ENCODE measurements around the gene LRFN5.

The LRFN5 gene

DNA sequence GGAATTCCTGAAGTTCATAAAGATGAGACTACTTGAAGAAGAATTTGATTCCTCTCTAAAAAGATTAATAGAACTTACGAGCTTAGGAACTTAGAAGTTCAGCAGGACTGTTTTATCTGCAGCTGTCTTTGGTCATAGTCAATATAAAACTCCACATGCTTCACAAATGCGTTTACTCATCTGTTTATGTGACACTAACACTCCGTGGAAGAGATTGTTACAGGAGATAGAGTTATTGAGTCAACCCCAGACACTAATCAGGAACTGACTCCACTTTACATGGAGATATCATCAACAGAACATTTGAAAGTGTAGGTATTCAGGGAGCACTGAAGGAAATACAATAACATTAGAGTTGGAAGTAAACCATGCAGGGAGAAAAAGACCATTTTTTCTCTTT is 92.8 kb downstream of the LRFN5 start:
- no peaks in the 10 kb centered on the region for H3K9me3 ChIP-seq (replicated peaks in 1 of 2; ENCODE audit: control insufficient read depth in 2 of 2, insufficient read depth in 1 of 2, low read depth in 1 of 2, low read length in 2 of 2)
- H3K36me3 ChIP-seq (replicated peaks in 1 of 2; ENCODE audit: control insufficient read depth in 2 of 2, insufficient read depth in 2 of 2, low read length in 2 of 2): no peaks in the 10 kb centered on the region
- H3K4me3 ChIP-seq (ENCODE audit: low read length in 2 of 2): no peak overlapping the region
- no peak overlapping the region for H2BK120ac ChIP-seq (ENCODE audit: low read depth, low read length)
- no peak overlapping the region for H2AFZ ChIP-seq (ENCODE audit: low read length)
- H3K79me1 ChIP-seq (ENCODE audit: low read depth, low read length): no peaks in the 10 kb centered on the region
- H2BK12ac ChIP-seq (ENCODE audit: low read length): no peak overlapping the region
- H3K27me3 ChIP-seq (ENCODE audit: control insufficient read depth in 3 of 3, insufficient read depth in 3 of 3, low read depth in 1 of 3, low read length in 3 of 3): no peaks in the 10 kb centered on the region
- H4K91ac ChIP-seq (ENCODE audit: low read depth, low read length, poor library complexity): no peak overlapping the region
- H4K8ac ChIP-seq (ENCODE audit: low read depth, low read length): no peak overlapping the region
- H2BK5ac ChIP-seq (ENCODE audit: low read length): no peak overlapping the region
- no peak overlapping the region for H3K18ac ChIP-seq (ENCODE audit: low read length)
- no peak overlapping the region for H3K4me2 ChIP-seq (ENCODE audit: insufficient read depth, low read length, poor library complexity, severe bottlenecking)
- H3K14ac ChIP-seq (ENCODE audit: low read length): no peak overlapping the region
- no peak overlapping the region for H3K23ac ChIP-seq (ENCODE audit: low read depth, low read length, poor library complexity)
- H2AK5ac ChIP-seq (ENCODE audit: low read depth, low read length): no peak overlapping the region
- H3K27ac ChIP-seq (replicated peaks; ENCODE audit: low read length): no peak overlapping the region
- H2BK15ac ChIP-seq (ENCODE audit: low read length): no peak overlapping the region
- H3K9ac ChIP-seq (ENCODE audit: low read depth, low read length, poor library complexity): no peak overlapping the region
- DNase-seq (ENCODE audit: low spot score): no peak
- no peak overlapping the region for H3K4ac ChIP-seq (ENCODE audit: low read length)
- no CpG with 5 or more reads among the region's 3 CpGs for WGBS, 2 donors (ENCODE audit: extremely low coverage in 2 of 2, insufficient read length in 2 of 2, insufficient replicate concordance in 1 of 2)
- no peaks in the 10 kb centered on the region for H3K4me1 ChIP-seq (ENCODE audit: control insufficient read depth in 2 of 2, insufficient read depth in 1 of 2, low read depth in 1 of 2, low read length in 2 of 2)

DNA sequence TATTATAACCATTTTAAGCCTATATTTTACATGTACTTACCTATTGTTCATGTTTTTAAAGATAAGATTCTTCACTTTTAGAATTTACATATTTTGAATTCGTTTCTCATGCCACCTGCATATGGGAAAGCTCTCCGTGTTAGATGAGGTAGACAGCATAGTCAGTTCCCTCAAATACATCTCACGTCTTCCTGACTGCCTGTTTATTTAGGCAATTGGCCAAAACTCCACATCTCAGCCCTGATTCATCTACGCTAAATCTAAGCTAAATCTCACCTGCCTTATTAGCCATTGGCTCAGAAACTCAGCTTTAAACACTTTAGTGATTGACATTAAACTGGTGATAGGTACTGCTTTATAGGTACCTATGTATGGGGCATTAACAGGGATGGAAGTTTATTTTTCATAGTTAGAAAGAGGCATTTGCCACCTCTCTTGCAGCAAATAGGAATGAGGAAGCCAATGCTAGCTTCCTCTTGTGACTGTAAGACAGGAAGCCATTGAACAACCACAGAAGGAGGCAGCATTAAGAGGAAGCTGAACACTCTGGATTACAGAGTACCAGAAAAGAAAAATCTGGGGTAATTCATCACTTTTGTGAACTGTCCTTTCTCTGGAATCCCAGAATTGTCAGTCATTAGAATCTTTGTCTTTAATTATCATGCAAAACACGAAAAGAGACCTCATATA is 111.9 kb downstream of the LRFN5 start:
- no peak overlapping the region for H3K23ac ChIP-seq (ENCODE audit: low read depth, low read length, poor library complexity)
- DNase-seq (ENCODE audit: low spot score): no peak
- no peak overlapping the region for H4K91ac ChIP-seq (ENCODE audit: low read depth, low read length, poor library complexity)
- WGBS, 2 donors (ENCODE audit: extremely low coverage in 2 of 2, insufficient read length in 2 of 2, insufficient replicate concordance in 1 of 2): no CpG with 5 or more reads among the region's 5 CpGs
- H3K36me3 ChIP-seq (replicated peaks in 1 of 2; ENCODE audit: control insufficient read depth in 2 of 2, insufficient read depth in 2 of 2, low read length in 2 of 2): no peaks in the 10 kb centered on the region
- no peak overlapping the region for H2BK5ac ChIP-seq (ENCODE audit: low read length)
- H3K4ac ChIP-seq (ENCODE audit: low read length): no peak overlapping the region
- no peak overlapping the region for H2BK120ac ChIP-seq (ENCODE audit: low read depth, low read length)
- no peak overlapping the region for H2AFZ ChIP-seq (ENCODE audit: low read length)
- H3K79me1 ChIP-seq (ENCODE audit: low read depth, low read length): no peaks in the 10 kb centered on the region
- H3K4me1 ChIP-seq (ENCODE audit: control insufficient read depth in 2 of 2, insufficient read depth in 1 of 2, low read depth in 1 of 2, low read length in 2 of 2): no peaks in the 10 kb centered on the region
- H3K27ac ChIP-seq (replicated peaks; ENCODE audit: low read length): no peak overlapping the region
- no peak overlapping the region for H2AK5ac ChIP-seq (ENCODE audit: low read depth, low read length)
- H2BK15ac ChIP-seq (ENCODE audit: low read length): no peak overlapping the region
- H3K9me3 ChIP-seq (replicated peaks in 1 of 2; ENCODE audit: control insufficient read depth in 2 of 2, insufficient read depth in 1 of 2, low read depth in 1 of 2, low read length in 2 of 2): no peaks in the 10 kb centered on the region
- no peak overlapping the region for H2BK12ac ChIP-seq (ENCODE audit: low read length)
- H3K27me3 ChIP-seq (ENCODE audit: control insufficient read depth in 3 of 3, insufficient read depth in 3 of 3, low read depth in 1 of 3, low read length in 3 of 3): no peaks in the 10 kb centered on the region
- no peak overlapping the region for H3K9ac ChIP-seq (ENCODE audit: low read depth, low read length, poor library complexity)
- H4K8ac ChIP-seq (ENCODE audit: low read depth, low read length): no peak overlapping the region
- no peak overlapping the region for H3K4me2 ChIP-seq (ENCODE audit: insufficient read depth, low read length, poor library complexity, severe bottlenecking)
- H3K14ac ChIP-seq (ENCODE audit: low read length): no peak overlapping the region
- H3K18ac ChIP-seq (ENCODE audit: low read length): no peak overlapping the region
- H3K4me3 ChIP-seq (ENCODE audit: low read length in 2 of 2): no peak overlapping the region

DNA sequence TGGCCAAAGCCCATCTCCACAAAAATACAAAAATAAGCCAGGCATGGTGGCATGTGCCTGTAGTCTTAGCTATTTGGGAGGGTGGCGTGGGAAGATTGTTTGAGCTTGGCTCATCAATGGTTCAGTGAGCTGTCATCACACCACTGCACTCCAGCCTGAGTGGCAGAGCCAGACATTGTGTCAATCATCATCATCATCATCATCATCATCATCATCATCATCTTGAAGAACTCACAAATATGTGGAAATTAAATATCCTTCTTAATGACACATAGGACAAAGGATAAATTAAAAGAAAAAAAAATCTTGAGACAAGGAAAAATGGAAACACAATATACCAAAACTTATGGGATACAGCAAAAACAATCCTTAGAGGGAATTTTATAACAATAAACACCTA is 132.5 kb downstream of the LRFN5 start:
- H3K14ac ChIP-seq (ENCODE audit: low read length): no peak overlapping the region
- no peaks in the 10 kb centered on the region for H3K27me3 ChIP-seq (ENCODE audit: control insufficient read depth in 3 of 3, insufficient read depth in 3 of 3, low read depth in 1 of 3, low read length in 3 of 3)
- H2BK5ac ChIP-seq (ENCODE audit: low read length): no peak overlapping the region
- H2BK15ac ChIP-seq (ENCODE audit: low read length): no peak overlapping the region
- no peak overlapping the region for H2BK120ac ChIP-seq (ENCODE audit: low read depth, low read length)
- no peak overlapping the region for H3K4me3 ChIP-seq (ENCODE audit: low read length in 2 of 2)
- DNase-seq (ENCODE audit: low spot score): no peak
- H2BK12ac ChIP-seq (ENCODE audit: low read length): no peak overlapping the region
- H2AFZ ChIP-seq (ENCODE audit: low read length): no peak overlapping the region
- H4K91ac ChIP-seq (ENCODE audit: low read depth, low read length, poor library complexity): no peak overlapping the region
- H3K27ac ChIP-seq (replicated peaks; ENCODE audit: low read length): no peak overlapping the region
- H3K9ac ChIP-seq (ENCODE audit: low read depth, low read length, poor library complexity): no peak overlapping the region
- no peak overlapping the region for H2AK5ac ChIP-seq (ENCODE audit: low read depth, low read length)
- no peak overlapping the region for H3K18ac ChIP-seq (ENCODE audit: low read length)
- no peak overlapping the region for H3K23ac ChIP-seq (ENCODE audit: low read depth, low read length, poor library complexity)
- H3K4ac ChIP-seq (ENCODE audit: low read length): no peak overlapping the region
- H3K9me3 ChIP-seq (replicated peaks in 1 of 2; ENCODE audit: control insufficient read depth in 2 of 2, insufficient read depth in 1 of 2, low read depth in 1 of 2, low read length in 2 of 2): no peaks in the 10 kb centered on the region
- no peaks in the 10 kb centered on the region for H3K36me3 ChIP-seq (replicated peaks in 1 of 2; ENCODE audit: control insufficient read depth in 2 of 2, insufficient read depth in 2 of 2, low read length in 2 of 2)
- no peak overlapping the region for H3K4me2 ChIP-seq (ENCODE audit: insufficient read depth, low read length, poor library complexity, severe bottlenecking)
- no peaks in the 10 kb centered on the region for H3K79me1 ChIP-seq (ENCODE audit: low read depth, low read length)
- no peaks in the 10 kb centered on the region for H3K4me1 ChIP-seq (ENCODE audit: control insufficient read depth in 2 of 2, insufficient read depth in 1 of 2, low read depth in 1 of 2, low read length in 2 of 2)
- no CpG with 5 or more reads among the region's 1 CpG for WGBS, 2 donors (ENCODE audit: extremely low coverage in 2 of 2, insufficient read length in 2 of 2, insufficient replicate concordance in 1 of 2)
- no peak overlapping the region for H4K8ac ChIP-seq (ENCODE audit: low read depth, low read length)

- no peaks in the 10 kb centered on the region for H3K79me1 ChIP-seq (ENCODE audit: low read depth, low read length)
- no peak overlapping the region for H3K27ac ChIP-seq (replicated peaks; ENCODE audit: low read length)
- no peak overlapping the region for H3K23ac ChIP-seq (ENCODE audit: low read depth, low read length, poor library complexity)
- H3K4me1 ChIP-seq (ENCODE audit: control insufficient read depth in 2 of 2, insufficient read depth in 1 of 2, low read depth in 1 of 2, low read length in 2 of 2): no peaks in the 10 kb centered on the region
- H3K18ac ChIP-seq (ENCODE audit: low read length): no peak overlapping the region
- H4K91ac ChIP-seq (ENCODE audit: low read depth, low read length, poor library complexity): no peak overlapping the region
- no peaks in the 10 kb centered on the region for H3K27me3 ChIP-seq (ENCODE audit: control insufficient read depth in 3 of 3, insufficient read depth in 3 of 3, low read depth in 1 of 3, low read length in 3 of 3)
- no peak overlapping the region for H4K8ac ChIP-seq (ENCODE audit: low read depth, low read length)
- no peak overlapping the region for H3K9ac ChIP-seq (ENCODE audit: low read depth, low read length, poor library complexity)
- no peak overlapping the region for H3K4me3 ChIP-seq (ENCODE audit: low read length in 2 of 2)
- no peak overlapping the region for H2BK5ac ChIP-seq (ENCODE audit: low read length)
- no peaks in the 10 kb centered on the region for H3K9me3 ChIP-seq (replicated peaks in 1 of 2; ENCODE audit: control insufficient read depth in 2 of 2, insufficient read depth in 1 of 2, low read depth in 1 of 2, low read length in 2 of 2)
- no CpG with 5 or more reads among the region's 2 CpGs for WGBS, 2 donors (ENCODE audit: extremely low coverage in 2 of 2, insufficient read length in 2 of 2, insufficient replicate concordance in 1 of 2)
- no peak for DNase-seq (ENCODE audit: low spot score)
- H2BK12ac ChIP-seq (ENCODE audit: low read length): no peak overlapping the region
- no peak overlapping the region for H2BK15ac ChIP-seq (ENCODE audit: low read length)
- no peak overlapping the region for H3K14ac ChIP-seq (ENCODE audit: low read length)
- H3K36me3 ChIP-seq (replicated peaks in 1 of 2; ENCODE audit: control insufficient read depth in 2 of 2, insufficient read depth in 2 of 2, low read length in 2 of 2): no peaks in the 10 kb centered on the region
- H2AK5ac ChIP-seq (ENCODE audit: low read depth, low read length): no peak overlapping the region
- no peak overlapping the region for H2AFZ ChIP-seq (ENCODE audit: low read length)
- no peak overlapping the region for H3K4me2 ChIP-seq (ENCODE audit: insufficient read depth, low read length, poor library complexity, severe bottlenecking)
- H2BK120ac ChIP-seq (ENCODE audit: low read depth, low read length): no peak overlapping the region
- no peak overlapping the region for H3K4ac ChIP-seq (ENCODE audit: low read length)
Observed at GRCh38 chr14:41743140-41743539, 136.5 kb downstream of the LRFN5 start.
